Measurements from ENCODE around the gene BCL11B.

The BCL11B gene

DNA sequence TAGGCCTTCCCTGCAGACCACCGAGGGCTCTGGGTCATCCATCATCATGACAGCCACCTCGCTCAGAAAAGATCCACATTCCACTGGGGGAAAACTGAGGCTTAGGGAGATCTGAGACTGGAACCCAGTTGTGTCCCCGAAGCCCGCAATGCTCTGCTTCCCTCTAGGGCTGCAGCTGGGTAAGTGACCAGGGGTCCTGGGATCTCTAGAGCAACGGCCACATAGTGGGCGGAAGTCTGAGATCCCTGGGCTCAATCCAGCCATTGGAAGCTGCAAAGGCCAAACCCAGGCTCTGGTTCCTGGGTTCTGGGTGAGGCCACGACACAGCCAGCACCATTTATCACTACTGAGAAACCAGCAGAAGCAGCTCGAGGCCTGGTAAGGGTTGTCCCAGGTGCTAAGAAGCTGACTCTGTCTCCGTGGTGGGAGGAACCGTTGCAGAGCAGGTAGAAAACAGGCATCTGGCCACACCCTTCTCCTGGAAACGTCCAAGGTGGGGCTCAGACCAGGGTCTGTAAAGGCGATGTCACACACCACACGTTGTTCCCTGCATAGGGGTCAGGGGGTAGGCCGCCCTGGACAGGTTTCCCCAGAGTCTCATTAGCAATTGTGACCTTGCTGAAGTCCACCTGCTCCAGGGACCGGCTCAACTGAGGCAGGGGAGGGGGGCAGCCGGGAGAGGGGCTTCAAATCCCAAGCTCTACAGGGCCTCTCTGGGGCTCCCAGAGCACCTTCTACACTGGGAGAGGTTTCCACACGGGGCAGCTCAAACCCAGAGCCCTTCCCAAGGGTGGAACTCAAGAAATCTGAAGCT is 38.6 kb downstream of the BCL11B start:
- no peak overlapping the region for H3K27ac ChIP-seq (ENCODE audit: insufficient read depth in 1 of 2, low read depth in 1 of 2, low read length in 2 of 2, poor library complexity in 1 of 2, severe bottlenecking in 2 of 2)

DNA sequence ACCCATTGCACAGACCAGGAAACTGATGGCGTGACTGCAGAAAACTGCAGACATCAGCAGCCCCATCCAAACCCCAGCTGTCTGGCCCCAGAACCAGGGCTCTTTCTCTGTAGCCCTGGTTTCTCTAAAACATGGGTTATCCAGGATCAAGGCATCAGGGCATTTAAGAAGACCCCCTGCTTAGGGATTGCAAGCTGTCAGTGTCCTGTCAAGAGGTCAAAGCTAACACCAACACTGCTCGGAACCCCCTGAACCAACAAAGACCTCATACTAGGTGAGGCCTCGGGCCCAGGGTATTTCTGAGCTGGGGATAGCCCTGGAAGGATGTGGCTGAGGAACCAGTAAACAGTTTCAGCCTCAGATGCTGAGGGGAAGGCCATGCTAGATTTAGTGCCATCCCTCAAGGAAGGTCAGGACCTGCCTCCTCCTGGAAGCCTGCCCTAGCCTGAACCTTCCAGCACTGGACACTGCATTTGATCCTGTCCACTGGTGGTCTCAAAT is 39.2 kb downstream of the BCL11B start:
- H3K27me3 ChIP-seq (replicated peaks in 2 of 5; ENCODE audit: control insufficient read depth in 4 of 5, insufficient read depth in 5 of 5, low read length in 4 of 5): peaks cover 0 to 93% (median 22%) of the 10 kb centered on the region in 5 experiments
- H3K4me1 ChIP-seq (ENCODE audit: control extremely low read depth in 1 of 4, control insufficient read depth in 4 of 4, insufficient read depth in 4 of 4, low read length in 3 of 4): no peaks in the 10 kb centered on the region
- H3K4me3 ChIP-seq (ENCODE audit: control insufficient read depth in 1 of 7, extremely low read depth in 1 of 7, insufficient read depth in 4 of 7, low read depth in 2 of 7, low read length in 6 of 7): no peak overlapping the region
- no peaks in the 10 kb centered on the region for H3K36me3 ChIP-seq (ENCODE audit: control insufficient read depth in 4 of 4, insufficient read depth in 4 of 4, low read length in 3 of 4)
- no peak overlapping the region for H3K27ac ChIP-seq (ENCODE audit: insufficient read depth in 1 of 2, low read depth in 1 of 2, low read length in 2 of 2, poor library complexity in 1 of 2, severe bottlenecking in 2 of 2)
- 85% methylated on average over 2 of the region's 3 CpGs for WGBS (ENCODE audit: insufficient coverage)
- ChIA-PET CTCF (no interaction called here), POLR2A (no interaction called here)
- peaks cover 0 to 23% (median 13%) of the 10 kb centered on the region in 5 experiments for H3K9me3 ChIP-seq (ENCODE audit: control extremely low read depth in 1 of 5, control insufficient read depth in 4 of 5, insufficient read depth in 2 of 5, low read depth in 1 of 5, low read length in 4 of 5)
- no peak for DNase-seq

More for the DNA sequence above, 38.6 kb downstream of the BCL11B start:
- no peak overlapping the region for H3K4me3 ChIP-seq (ENCODE audit: control insufficient read depth in 1 of 7, extremely low read depth in 1 of 7, insufficient read depth in 4 of 7, low read depth in 2 of 7, low read length in 6 of 7)
- no peaks in the 10 kb centered on the region for H3K4me1 ChIP-seq (ENCODE audit: control extremely low read depth in 1 of 4, control insufficient read depth in 4 of 4, insufficient read depth in 4 of 4, low read length in 3 of 4)
- 73% methylated on average over 13 of the region's 17 CpGs for WGBS (ENCODE audit: insufficient coverage)
- no peak for DNase-seq
- ChIA-PET CTCF (no interaction called here), POLR2A (no interaction called here)
- H3K36me3 ChIP-seq (ENCODE audit: control insufficient read depth in 4 of 4, insufficient read depth in 4 of 4, low read length in 3 of 4): no peaks in the 10 kb centered on the region
- peaks cover 0 to 97% (median 22%) of the 10 kb centered on the region in 5 experiments for H3K27me3 ChIP-seq (replicated peaks in 2 of 5; ENCODE audit: control insufficient read depth in 4 of 5, insufficient read depth in 5 of 5, low read length in 4 of 5)
- peaks cover 0 to 23% (median 13%) of the 10 kb centered on the region in 5 experiments for H3K9me3 ChIP-seq (ENCODE audit: control extremely low read depth in 1 of 5, control insufficient read depth in 4 of 5, insufficient read depth in 2 of 5, low read depth in 1 of 5, low read length in 4 of 5)

DNA sequence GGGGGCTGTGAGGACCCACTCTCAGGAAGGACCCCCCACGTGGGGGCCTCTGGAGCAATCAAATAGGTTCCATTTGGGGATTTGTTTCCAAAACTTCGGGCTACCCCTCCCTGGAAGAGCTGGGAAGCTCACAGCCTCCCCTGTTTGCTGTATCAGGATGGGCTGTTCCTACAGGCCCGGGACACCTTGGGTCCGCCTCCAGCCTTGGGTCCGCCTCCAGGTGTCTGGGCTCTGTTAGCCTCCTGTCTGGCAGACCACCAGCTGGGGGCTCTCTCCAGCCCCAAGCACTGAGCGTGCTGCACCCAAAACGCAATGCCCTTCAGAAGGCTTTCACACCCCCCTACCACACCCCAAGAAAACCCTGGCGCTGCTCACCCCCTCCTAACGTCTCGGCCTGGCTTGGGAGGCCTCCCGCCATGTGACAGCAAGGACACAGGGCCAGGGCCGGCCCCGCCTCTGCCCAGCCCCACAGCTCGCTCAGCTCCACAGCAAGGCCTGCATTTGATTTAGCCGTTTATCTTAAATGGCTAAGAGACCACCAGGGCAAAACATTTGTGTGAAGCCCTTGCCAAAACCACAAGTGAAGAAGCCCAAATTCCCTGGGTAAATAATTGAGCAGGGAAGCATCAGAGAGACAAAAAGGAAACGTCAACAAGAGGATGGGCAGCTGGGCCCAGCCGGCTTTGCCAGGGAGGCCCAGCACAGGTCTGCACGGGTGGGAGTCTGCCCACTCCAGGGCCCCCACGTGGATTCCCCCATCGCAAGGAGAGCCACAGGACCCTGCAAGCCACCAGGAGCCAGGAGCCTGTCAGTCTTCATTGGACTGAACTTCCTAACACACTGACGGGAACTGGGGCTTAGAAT is 39.9 kb downstream of the BCL11B start:
- ChIA-PET POLR2A (no interaction called here), CTCF (no interaction called here)
- peaks cover 0 to 87% (median 22%) of the 10 kb centered on the region in 5 experiments for H3K27me3 ChIP-seq (replicated peaks in 2 of 5; ENCODE audit: control insufficient read depth in 4 of 5, insufficient read depth in 5 of 5, low read length in 4 of 5)
- no peak overlapping the region for H3K27ac ChIP-seq (ENCODE audit: insufficient read depth in 1 of 2, low read depth in 1 of 2, low read length in 2 of 2, poor library complexity in 1 of 2, severe bottlenecking in 2 of 2)
- peaks cover 0 to 23% (median 13%) of the 10 kb centered on the region in 5 experiments for H3K9me3 ChIP-seq (ENCODE audit: control extremely low read depth in 1 of 5, control insufficient read depth in 4 of 5, insufficient read depth in 2 of 5, low read depth in 1 of 5, low read length in 4 of 5)
- no peaks in the 10 kb centered on the region for H3K36me3 ChIP-seq (ENCODE audit: control insufficient read depth in 4 of 4, insufficient read depth in 4 of 4, low read length in 3 of 4)
- no peak for DNase-seq
- no peak overlapping the region for H3K4me3 ChIP-seq (ENCODE audit: control insufficient read depth in 1 of 7, extremely low read depth in 1 of 7, insufficient read depth in 4 of 7, low read depth in 2 of 7, low read length in 6 of 7)
- WGBS (ENCODE audit: insufficient coverage): 41% methylated on average over 11 of the region's 21 CpGs
- no peaks in the 10 kb centered on the region for H3K4me1 ChIP-seq (ENCODE audit: control extremely low read depth in 1 of 4, control insufficient read depth in 4 of 4, insufficient read depth in 4 of 4, low read length in 3 of 4)

DNA sequence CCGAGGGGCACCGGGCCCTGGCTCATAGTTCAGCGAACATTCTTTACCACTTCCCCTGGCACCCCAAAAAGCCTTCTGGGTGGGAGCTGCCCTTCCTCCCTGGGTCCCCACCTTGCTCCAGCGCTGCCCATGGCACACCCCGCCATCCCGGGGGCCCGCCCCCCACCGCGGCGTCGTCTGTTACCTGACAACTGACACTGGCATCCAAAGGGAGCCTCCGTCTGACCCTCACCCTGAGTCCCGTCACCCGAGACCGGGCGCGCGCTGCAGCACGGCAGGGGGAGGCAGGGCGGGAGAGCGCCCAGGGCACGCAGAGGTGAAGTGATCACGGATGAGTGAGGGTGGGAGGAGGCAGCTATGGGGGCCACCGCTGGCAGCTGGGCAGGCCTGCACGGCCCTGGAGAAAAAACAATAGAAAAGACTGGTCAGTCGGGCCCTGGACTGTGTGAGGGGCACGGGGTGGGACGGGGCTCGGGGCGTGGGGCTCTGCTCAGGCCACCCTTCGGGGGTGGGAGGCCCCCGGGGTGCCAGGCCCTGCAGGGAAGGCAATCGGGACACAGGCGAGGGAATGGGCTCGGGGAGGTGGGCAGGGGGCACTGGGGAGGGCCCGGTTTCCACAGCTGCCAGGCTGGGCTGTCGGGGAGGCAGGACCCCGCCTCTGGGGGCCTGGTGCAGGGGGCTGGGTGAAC is 40.7 kb downstream of the BCL11B start:
- Histone ChIP-seq H3K9me3 (ENCODE audit: control extremely low read depth in 1 of 5, control insufficient read depth in 4 of 5, insufficient read depth in 2 of 5, low read depth in 1 of 5, low read length in 4 of 5) (peaks cover 0 to 19% (median 11%) of the 10 kb centered on the region in 5 experiments), H3K27ac (ENCODE audit: insufficient read depth in 1 of 2, low read depth in 1 of 2, low read length in 2 of 2, poor library complexity in 1 of 2, severe bottlenecking in 2 of 2) (no peak overlapping the region), H3K27me3 (replicated peaks in 2 of 5; ENCODE audit: control insufficient read depth in 4 of 5, insufficient read depth in 5 of 5, low read length in 4 of 5) (peaks cover 0 to 85% (median 22%) of the 10 kb centered on the region in 5 experiments), H3K4me1 (ENCODE audit: control extremely low read depth in 1 of 4, control insufficient read depth in 4 of 4, insufficient read depth in 4 of 4, low read length in 3 of 4) (no peaks in the 10 kb centered on the region), H3K36me3 (ENCODE audit: control insufficient read depth in 4 of 4, insufficient read depth in 4 of 4, low read length in 3 of 4) (no peaks in the 10 kb centered on the region), H3K4me3 (ENCODE audit: control insufficient read depth in 1 of 7, extremely low read depth in 1 of 7, insufficient read depth in 4 of 7, low read depth in 2 of 7, low read length in 6 of 7) (no peak overlapping the region)
- ChIA-PET POLR2A (no interaction called here), CTCF (no interaction called here)
- 7% methylated on average over 32 of the region's 38 CpGs for WGBS (ENCODE audit: insufficient coverage)
- no peak for DNase-seq

DNA sequence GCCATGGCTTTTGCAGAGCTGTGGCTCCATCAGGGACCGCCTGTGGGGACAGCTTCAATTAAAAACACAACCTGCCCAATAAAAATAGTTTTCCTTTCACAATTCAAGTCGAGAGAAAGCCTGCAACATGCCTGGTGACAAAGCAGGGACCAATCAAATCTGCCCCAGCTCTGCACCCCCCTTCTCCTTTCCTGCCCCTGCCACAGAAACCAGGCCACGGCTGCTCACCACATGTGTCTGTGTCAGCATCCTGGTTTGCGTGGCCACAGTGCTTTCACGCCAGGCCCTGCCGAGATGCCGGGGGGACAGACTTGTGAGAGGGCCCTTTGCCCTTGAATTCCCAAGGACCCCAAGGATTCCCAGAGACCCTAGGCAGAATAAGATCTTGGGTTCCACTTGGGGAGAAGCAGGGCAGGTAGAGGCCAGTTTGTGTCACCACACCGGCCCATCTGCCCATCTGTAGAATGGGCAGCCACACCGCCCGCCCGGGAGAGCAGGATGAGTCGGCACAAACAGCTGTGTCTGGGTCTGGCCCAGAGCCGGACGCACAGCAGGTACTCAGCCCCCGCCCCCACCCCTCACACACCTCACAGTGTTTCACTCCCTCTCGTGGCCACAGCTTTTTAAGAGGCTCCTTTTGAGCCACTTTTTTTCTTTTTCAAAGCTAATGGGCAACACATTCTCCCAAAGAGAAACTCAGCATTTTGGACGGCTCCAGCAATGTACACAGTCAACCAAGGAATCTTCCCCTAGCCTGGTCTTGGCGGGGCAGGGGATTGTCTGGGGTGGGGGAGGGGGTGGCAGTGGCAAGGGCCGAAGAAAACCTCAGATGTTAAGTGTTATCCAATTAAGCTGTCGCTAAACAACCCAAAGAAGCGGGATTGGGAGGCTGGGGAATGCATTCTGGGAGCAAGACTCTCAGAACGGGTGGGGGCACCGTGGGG is 41.5 kb downstream of the BCL11B start:
- H3K4me1 ChIP-seq (ENCODE audit: control extremely low read depth in 1 of 4, control insufficient read depth in 4 of 4, insufficient read depth in 4 of 4, low read length in 3 of 4): no peaks in the 10 kb centered on the region
- peaks cover 0 to 83% (median 16%) of the 10 kb centered on the region in 5 experiments for H3K27me3 ChIP-seq (replicated peaks in 2 of 5; ENCODE audit: control insufficient read depth in 4 of 5, insufficient read depth in 5 of 5, low read length in 4 of 5)
- H3K4me3 ChIP-seq (ENCODE audit: control insufficient read depth in 1 of 7, extremely low read depth in 1 of 7, insufficient read depth in 4 of 7, low read depth in 2 of 7, low read length in 6 of 7): no peak overlapping the region
- WGBS (ENCODE audit: insufficient coverage): 65% methylated on average over 16 of the region's 23 CpGs
- H3K9me3 ChIP-seq (ENCODE audit: control extremely low read depth in 1 of 5, control insufficient read depth in 4 of 5, insufficient read depth in 2 of 5, low read depth in 1 of 5, low read length in 4 of 5): peaks cover 0 to 14% (median 9%) of the 10 kb centered on the region in 5 experiments
- DNase-seq: peak in 1 of 3 donors; percentile 5
- H3K27ac ChIP-seq (ENCODE audit: insufficient read depth in 1 of 2, low read depth in 1 of 2, low read length in 2 of 2, poor library complexity in 1 of 2, severe bottlenecking in 2 of 2): no peak overlapping the region
- POLR2A ChIA-PET: no interaction called here
- CTCF ChIA-PET: interaction anchor here (1.6 kb wide), 1 partner anchor 36 kb away, joined by 4 read pairs; no protein-coding TSS in a partner anchor
- H3K36me3 ChIP-seq (ENCODE audit: control insufficient read depth in 4 of 4, insufficient read depth in 4 of 4, low read length in 3 of 4): no peaks in the 10 kb centered on the region

DNA sequence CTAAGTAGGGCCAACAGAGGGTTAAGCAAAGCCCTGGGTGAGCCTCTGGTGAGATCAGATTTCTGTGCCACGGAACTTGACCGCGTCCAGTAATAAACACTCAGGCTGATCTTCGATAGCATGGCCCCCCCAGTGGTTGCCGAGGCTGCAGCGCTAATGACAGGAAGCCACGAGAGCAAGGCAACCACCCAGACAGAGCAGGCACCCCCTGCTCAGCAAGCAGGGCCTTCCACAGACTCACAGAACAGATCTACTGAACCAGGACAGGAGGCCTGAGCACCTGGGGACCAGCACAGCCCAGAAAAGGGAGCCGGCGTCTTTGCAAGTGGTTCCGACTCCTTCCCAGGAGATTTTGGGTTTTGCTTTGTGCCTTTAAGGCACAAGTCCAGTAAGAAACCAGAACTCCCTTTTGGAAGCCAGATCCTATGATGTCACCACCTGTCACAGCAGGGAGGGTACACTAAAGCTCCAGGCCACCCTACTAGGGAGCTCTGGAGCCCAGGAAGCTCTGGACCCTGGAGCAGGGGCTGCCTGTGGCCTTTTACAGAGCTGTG is 42.3 kb downstream of the BCL11B start:
- no peak overlapping the region for H3K4me3 ChIP-seq (ENCODE audit: control insufficient read depth in 1 of 7, extremely low read depth in 1 of 7, insufficient read depth in 4 of 7, low read depth in 2 of 7, low read length in 6 of 7)
- DNase-seq: no peak
- H3K36me3 ChIP-seq (ENCODE audit: control insufficient read depth in 4 of 4, insufficient read depth in 4 of 4, low read length in 3 of 4): no peaks in the 10 kb centered on the region
- peaks cover 0 to 83% (median 15%) of the 10 kb centered on the region in 5 experiments for H3K27me3 ChIP-seq (replicated peaks in 2 of 5; ENCODE audit: control insufficient read depth in 4 of 5, insufficient read depth in 5 of 5, low read length in 4 of 5)
- 47% methylated on average over 9 of the region's 10 CpGs for WGBS (ENCODE audit: insufficient coverage)
- POLR2A ChIA-PET: no interaction called here
- H3K4me1 ChIP-seq (ENCODE audit: control extremely low read depth in 1 of 4, control insufficient read depth in 4 of 4, insufficient read depth in 4 of 4, low read length in 3 of 4): no peaks in the 10 kb centered on the region
- H3K27ac ChIP-seq (ENCODE audit: insufficient read depth in 1 of 2, low read depth in 1 of 2, low read length in 2 of 2, poor library complexity in 1 of 2, severe bottlenecking in 2 of 2): no peak overlapping the region
- CTCF ChIA-PET: interaction anchor here (1.6 kb wide), 1 partner anchor 37 kb away, joined by 4 read pairs; no protein-coding TSS in a partner anchor
- H3K9me3 ChIP-seq (ENCODE audit: control extremely low read depth in 1 of 5, control insufficient read depth in 4 of 5, insufficient read depth in 2 of 5, low read depth in 1 of 5, low read length in 4 of 5): peaks cover 0 to 11% (median 2%) of the 10 kb centered on the region in 5 experiments
